ENCODE results near the gene PEDS1. TPM values are rescaled to one million over a fixed set of nuclear protein-coding genes. Genes with fewer than 3 reads are reported as not detected.

PEDS1 gene
- total and polyA plus RNA-seq, 12 donors: 18.7 to 39.1 (median 29.8) TPM

DNA sequence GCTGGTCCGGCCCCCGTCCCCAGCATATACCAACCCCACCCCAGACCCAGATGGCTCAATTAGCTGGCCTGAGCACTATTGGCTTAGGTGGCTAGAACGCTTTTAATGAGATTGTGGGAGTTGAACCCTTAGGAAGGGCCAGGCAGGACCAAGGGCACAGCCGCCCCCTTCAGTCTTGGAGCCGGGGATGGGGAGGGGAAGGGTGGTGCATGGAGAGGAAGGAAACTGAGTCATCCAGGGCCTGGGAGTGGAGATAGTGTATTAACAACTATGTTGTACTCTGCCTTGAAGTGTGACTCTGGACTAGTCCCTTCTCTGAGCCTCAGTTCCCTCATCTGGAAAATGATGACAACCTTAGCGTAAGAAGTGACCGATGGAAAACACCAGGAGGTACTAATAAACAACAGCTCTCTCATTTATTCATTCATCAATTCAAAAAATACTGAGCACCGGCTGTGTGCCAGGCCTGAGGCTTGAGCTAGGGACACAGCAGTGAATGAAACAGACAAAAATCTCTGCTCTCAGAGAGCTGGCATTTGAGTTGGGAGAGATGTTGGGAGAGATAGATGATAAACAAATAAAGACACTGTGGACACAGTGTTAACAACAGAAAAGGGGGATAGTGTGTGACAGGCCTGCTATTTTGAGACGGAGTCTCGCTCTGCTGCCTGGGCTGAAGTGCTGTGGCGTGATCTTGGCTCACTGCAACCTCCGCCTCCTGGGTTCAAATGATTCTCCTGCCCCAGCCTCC, 11.5 kb downstream of the PEDS1 start:
- Histone ChIP-seq H3K27ac (peak overlapping the region in 2 of 5 donors; percentile 8 to 50), H3K4me3 (no peak overlapping the region), H3K9me3 (replicated peaks in 1 of 3) (no peaks in the 10 kb centered on the region), H3K4me1 (replicated peaks in 1 of 2) (peaks cover 29 to 60% of the 10 kb centered on the region in 2 donors), H3K36me3 (replicated peaks in 1 of 2) (peaks cover 0 to 24% of the 10 kb centered on the region in 2 donors), H3K27me3 (no peaks in the 10 kb centered on the region)
- intact Hi-C loops (cut with DNase I): no loop called here
- 87 to 91% (median 87%) methylated on average over 10 to 12 of the region's 12 CpGs for WGBS, 4 donors
- no peak for DNase-seq
- no peak for TF ChIP-seq POLR2A (IDR thresholded peaks at IDR 0.05)
- TF ChIP-seq, protein P1, sequence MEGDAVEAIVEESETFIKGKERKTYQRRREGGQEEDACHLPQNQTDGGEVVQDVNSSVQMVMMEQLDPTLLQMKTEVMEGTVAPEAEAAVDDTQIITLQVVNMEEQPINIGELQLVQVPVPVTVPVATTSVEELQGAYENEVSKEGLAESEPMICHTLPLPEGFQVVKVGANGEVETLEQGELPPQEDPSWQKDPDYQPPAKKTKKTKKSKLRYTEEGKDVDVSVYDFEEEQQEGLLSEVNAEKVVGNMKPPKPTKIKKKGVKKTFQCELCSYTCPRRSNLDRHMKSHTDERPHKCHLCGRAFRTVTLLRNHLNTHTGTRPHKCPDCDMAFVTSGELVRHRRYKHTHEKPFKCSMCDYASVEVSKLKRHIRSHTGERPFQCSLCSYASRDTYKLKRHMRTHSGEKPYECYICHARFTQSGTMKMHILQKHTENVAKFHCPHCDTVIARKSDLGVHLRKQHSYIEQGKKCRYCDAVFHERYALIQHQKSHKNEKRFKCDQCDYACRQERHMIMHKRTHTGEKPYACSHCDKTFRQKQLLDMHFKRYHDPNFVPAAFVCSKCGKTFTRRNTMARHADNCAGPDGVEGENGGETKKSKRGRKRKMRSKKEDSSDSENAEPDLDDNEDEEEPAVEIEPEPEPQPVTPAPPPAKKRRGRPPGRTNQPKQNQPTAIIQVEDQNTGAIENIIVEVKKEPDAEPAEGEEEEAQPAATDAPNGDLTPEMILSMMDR (IDR thresholded peaks at IDR 0.05): no peak

DNA sequence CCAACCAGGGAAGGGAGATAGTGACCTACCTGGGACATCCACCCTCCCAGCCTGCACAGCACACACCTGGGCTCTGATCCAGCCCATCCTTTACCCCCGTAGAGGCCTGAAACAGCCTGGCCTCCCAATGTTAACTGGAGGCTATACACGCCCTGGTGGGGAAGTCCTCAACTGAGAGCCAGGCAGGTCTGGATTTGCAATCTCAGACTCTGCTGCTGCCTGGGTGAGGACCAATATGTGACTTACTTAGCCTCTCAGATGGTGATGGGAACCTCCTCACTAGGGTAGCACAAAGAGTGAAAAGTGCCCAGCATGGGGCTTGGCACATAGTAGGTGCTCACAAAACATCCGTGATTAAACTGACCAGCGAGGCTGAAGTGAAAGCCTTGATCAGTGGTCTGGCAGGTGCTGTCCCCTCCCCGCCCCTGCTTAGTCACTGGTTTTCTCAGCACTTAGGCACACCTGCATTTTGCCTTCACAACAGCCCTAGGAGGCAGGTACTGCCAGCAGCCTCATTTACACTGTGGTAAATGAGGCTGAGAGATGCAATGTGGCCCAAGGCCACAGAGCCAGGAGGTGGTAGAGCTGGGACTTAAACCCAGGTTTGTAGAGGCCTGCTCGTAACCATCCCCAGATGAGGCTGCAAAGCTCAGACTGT, 12.4 kb downstream of the PEDS1 start:
- intact Hi-C loops (cut with DNase I): no loop called here
- H3K9me3 ChIP-seq (replicated peaks in 1 of 3): no peaks in the 10 kb centered on the region
- peaks cover 0 to 24% of the 10 kb centered on the region in 2 donors for H3K36me3 ChIP-seq (replicated peaks in 1 of 2)
- DNase-seq: no peak
- H3K27me3 ChIP-seq: no peaks in the 10 kb centered on the region
- H3K27ac ChIP-seq: peak overlapping the region in 2 of 5 donors; percentile 8 to 50
- TF ChIP-seq, protein P1 (IDR thresholded peaks at IDR 0.05): no peak
- no peak for TF ChIP-seq POLR2A (IDR thresholded peaks at IDR 0.05)
- H3K4me3 ChIP-seq: no peak overlapping the region
- peaks cover 29 to 58% of the 10 kb centered on the region in 2 donors for H3K4me1 ChIP-seq (replicated peaks in 1 of 2)
- 81 to 87% (median 84%) methylated on average over 3 to 6 of the region's 6 CpGs for WGBS, 4 donors

GRCh38 chr20:50140339-50140859, 13.1 kb downstream of the PEDS1 start:
- 82 to 89% (median 86%) methylated on average over 11 of the region's 11 CpGs for WGBS, 4 donors
- Histone ChIP-seq H3K4me3 (no peak overlapping the region), H3K27ac (peak overlapping the region in 2 of 5 donors; percentile 61 to 88), H3K9me3 (replicated peaks in 1 of 3) (no peaks in the 10 kb centered on the region), H3K4me1 (replicated peaks in 1 of 2) (peaks cover 29 to 57% of the 10 kb centered on the region in 2 donors), H3K27me3 (no peaks in the 10 kb centered on the region), H3K36me3 (replicated peaks in 1 of 2) (peaks cover 0 to 24% of the 10 kb centered on the region in 2 donors)
- TF ChIP-seq POLR2A (IDR thresholded peaks at IDR 0.05): no peak
- TF ChIP-seq, protein P1 (IDR thresholded peaks at IDR 0.05): no peak
- DNase-seq: no peak
- intact Hi-C loops (cut with DNase I): no loop called here
